Activated effector memory CD4-positive, alpha-beta T cell treated with anti-CD3 and anti-CD28 coated beads, Interleukin-2, amount 50 U/mL, for 16 hours (primary cell): ENCODE results near the gene AMH.
"Not testable (repeated sequence)": the region's sequence is repeated elsewhere in the genome, so short reads cannot be mapped to it uniquely, and the experiment has no call there.

Experiments
- DNase-seq: peaks from one replicate; pipeline ENCODE4 v3.0.0-alpha.2; 2020

Gene AMH

DNA sequence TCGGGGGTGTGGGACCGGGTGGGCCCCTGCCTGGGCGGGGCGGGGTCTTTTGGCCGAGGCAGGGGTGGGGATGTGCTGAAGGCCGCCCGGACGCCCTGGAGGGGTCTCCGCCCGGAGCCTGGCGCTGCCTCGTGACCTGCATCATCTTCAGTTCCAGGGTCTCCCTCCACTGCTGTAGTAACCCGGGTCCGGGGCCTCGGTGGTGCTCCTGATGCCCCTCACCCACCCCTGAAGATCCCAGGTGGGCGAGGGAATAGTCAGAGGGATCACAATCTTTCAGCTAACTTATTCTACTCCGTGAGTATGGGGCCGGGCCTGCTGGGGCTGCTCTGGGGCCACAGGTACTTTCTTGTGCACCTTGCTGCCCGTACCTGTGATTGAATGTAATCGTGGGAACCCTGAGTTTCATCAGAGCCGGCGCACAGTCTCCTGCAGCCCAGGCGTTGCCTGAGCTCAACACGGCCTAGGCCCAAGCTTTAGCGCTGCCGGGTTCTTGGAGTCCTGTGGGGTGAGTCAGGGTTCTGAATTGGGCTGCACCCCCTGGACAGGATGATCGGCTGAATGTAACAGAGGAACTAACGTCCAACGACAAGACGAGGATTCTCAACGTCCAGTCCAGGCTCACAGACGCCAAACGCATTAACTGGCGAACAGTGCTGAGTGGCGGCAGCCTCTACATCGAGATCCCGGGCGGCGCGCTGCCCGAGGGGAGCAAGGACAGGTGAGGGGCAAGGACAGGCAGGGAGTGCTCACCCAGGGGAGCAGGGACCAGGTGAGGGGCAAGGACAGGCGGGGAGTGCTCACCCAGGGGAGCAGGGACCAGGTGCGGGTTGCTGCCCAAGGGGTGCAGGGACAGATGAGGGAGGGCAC, 22.3 kb downstream of the AMH start:
- DNase-seq, result peak; percentile 74

DNA sequence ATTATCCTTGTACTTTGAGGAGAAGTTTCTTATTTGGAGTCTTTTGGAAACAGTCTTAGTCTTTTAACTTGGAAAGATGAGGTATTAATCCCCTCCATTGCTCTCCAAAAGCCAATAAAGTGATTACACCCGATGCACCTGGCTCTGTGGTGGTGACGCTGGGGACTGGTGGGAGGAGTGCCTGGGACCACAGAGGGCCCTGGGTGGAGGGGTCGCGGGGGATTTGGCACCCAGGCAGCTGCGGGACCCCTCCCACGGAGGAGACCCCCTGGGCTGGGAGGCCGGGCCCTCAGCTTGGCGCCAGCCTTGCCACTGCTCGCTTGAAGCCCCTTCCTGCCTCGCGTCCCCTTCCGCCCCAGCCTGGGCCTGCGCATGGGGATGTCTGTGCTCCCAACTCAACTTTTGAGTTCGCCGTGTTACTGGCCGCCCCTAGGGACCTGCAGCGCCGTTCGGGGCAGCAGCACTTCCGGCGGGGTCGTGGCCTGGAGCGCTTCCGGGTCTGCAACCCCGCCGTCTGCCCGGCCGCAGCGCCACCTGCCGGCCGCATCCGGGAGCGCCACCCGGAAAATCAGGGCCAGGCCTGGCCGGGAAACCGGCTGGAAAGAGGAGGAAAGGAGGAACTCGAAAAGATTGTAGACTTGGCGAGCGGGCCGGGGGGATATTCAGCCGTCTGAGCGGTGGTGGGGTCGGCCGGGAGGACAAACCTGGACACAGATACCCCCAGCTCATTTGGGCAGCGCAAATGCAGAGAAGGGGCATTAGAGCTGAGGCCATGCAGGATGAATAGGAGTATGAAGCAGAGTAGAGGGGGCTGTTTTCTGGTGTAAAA, 24.4 kb downstream of the AMH start:
- DNase-seq, result peak; percentile 91

DNA sequence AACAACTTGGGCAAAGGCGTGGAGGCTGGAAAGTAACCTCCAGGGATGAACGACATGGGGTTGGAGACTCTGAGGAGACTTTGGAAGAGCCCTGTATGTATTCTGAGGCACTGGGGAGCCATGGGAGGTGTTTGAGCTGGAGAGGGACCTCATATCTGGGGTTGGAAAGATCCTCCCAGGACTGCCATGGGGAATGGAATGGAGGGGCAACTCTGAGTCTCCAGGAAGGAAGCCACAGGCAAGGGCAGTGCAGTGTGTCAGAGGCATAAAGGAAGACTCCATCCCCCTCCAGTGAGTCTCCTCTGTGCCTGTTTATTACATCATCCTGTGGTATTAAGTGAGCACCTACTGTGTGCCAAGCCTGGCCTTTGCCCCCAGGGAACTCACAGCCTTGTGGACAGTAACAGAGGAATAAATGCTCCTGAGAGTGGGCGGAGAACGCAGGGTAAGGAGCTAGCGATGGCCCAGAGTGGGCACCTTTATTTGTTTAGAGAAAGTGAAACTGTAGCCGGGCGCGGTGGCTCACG, 25.1 kb downstream of the AMH start:
- DNase-seq, result no peak

DNA sequence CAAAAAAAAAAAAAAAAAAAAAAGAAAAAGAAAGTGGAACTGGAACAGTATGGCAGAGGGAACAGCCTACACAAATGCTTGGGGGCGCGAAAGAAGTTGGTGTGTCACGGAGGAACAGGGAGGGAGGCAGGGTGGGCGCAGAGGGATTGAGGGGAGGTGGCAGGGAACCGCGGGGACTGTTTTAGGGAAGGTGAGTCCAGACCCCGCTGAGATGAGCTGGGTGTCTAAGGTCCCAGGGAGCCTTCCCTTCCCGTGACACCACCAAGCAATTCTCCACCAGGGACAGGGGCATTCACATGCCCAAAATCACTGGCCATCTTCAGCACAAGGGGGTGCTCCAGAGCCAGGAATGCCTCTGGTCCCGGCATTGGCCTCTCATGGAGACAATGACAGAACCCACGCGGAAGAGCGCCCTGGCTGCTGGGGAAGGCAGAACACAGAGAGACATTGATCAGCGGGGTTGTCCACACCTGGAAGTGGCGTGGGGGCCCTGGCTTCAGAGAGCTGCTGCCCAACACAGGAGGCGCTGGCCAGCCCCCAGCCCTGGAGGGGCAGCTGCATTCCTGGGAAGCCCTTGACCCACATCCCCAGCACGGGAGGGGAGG, 25.9 kb downstream of the AMH start:
- DNase-seq, result no peak

DNA sequence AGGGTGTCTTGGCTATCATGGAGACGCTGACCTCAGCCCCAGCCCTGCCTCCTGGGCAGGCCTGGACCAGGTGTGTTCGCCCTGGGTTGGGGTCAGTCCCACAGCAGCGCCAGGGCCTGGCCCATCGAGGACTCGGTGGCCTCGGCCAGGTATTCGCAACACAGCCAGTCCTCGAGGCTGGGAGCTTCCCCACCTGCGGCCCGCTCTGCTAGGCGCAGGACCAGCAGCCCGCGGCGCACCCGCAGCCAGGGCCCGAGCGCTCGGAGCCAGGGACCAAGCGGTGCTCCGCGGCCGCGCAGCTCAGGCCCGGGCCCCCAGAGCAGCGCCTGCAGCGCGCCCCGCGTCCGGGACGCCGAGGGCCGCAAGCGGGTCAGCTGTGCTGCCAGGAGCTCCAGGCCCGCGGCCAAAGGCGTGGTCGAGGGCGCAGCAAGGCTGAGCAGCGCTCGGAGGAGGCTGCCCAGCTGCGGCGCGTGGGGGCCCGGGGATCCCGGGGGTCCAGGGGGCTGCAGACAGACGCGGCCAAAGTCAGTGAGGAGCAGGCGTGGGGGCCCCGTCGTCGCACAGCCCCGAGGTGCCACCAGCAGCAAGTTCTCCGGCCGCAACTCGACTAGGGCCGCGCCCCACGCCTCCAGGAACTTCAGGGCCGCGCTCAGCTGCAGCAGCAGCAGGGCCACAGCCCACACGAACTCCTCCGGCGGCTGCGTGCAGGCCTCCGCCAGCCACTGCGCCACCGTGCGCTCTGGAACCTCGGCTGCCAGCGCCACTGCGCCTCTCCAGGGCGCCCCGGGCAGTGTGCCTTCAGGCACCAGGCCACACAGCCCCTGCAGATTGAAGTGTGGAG, 26.7 kb downstream of the AMH start:
- no peak for DNase-seq

DNA sequence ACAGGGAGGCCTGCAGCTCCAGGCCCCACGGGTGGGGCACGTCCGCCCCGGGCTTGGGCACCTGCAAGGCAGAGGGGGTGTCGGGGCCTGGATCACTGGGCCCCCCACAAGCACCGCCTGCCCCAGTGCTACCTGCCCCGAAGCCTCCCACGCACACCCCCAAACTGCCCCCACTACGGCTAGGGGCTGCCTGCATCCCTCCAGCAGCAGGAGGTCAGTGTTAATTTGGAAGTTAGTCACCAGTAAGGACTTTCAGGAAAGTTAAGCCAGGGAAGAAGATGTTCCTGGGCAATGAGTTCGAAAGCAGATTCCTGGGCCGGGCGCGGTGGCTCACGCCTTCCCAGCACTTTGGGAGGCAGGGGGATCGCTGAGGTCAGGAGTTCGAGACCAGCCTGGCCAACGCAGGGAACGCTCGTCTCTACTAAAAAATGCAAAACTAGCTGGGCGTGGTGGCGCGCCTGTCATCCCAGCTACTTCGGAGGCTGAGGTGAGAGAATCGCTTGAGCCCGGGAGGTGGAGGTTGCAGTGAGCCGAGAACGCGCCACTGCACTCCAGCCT, 27.4 kb downstream of the AMH start:
- DNase-seq, result no peak

DNA sequence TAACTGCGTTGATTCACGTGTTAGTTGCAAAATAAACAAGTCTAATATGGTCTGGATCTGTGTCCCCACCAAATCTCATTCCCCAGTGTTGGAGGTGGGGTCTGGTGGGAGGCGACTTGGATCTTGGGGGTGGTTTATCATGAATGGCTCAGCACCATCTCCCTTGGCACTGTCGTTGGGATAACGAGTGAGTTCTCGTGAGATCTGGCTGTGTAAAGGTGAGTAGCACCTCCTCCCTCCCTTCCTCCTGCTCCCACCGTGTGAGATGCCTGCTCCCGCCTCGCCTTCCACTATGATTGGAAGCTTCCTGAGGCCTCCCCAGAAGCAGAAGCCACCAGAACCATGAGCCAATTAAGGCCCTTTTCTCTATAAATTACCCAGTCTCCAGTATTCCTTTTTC, 28.0 kb downstream of the AMH start:
- DNase-seq, result no peak

DNA sequence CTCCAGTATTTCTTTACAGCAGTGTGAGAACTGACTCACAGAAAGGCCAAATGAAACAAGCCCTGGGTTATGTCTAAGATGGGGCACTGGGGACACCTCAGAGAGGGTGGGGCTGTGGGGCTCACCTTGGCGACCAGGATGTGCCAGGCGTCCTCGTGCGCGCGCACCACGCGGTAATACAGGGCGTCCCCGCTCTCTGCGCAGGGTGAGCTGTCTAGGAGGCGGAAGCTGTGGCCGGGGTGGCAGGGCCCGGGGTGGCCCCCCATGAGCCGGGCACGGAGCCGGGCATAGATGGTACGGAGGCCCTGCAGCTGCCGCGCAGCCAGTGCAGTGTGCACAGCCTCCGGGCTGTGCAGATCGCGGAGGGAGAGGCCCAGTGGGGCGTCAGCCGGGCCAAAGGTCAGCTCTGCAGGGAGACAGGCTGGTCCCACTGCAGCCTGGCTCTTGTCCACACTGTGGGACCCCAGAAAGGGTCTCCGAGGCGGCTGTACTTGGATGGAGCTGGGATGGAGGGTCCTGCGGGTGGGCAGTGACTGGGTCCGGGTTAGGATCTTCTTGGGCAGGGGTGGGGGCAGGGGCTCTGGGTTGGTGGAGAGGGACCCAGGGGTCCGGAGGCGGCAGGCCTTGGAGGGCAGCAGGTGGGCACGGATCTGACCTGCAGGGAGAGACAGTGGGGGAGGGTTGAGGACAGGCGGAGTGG, 29.5 kb downstream of the AMH start:
- DNase-seq, result no peak

DNA sequence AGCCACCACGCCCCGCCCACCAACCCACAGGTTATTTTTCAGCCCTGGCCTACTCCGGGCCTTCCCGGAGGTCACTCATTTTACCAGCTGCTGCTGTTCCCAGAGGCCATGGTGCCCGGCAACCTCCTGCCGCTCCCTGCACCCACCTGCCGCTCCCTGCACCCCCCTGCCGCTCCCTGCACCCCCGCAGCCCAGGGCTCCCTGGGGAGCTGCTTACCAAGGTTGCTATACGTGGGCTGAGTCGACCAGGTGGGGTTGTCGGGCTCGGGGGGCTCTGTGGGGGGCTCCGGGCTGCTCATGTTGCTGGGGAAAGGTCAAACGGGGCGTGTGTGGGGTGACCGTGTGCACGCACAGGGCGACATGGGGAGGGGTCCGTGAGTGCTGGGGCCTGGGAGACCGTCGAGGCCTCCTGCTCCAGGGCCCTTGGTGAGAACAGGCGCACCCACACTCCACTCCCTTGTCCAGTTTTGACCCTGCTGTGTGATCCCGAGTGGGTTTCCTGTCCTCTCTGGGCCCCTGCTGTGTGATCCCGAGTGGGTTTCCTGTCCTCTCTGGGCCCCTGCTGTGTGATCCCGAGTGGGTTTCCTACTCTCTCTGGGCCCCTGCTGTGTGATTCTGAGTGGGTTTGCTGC, 31.6 kb downstream of the AMH start:
- DNase-seq, result no peak

DNA sequence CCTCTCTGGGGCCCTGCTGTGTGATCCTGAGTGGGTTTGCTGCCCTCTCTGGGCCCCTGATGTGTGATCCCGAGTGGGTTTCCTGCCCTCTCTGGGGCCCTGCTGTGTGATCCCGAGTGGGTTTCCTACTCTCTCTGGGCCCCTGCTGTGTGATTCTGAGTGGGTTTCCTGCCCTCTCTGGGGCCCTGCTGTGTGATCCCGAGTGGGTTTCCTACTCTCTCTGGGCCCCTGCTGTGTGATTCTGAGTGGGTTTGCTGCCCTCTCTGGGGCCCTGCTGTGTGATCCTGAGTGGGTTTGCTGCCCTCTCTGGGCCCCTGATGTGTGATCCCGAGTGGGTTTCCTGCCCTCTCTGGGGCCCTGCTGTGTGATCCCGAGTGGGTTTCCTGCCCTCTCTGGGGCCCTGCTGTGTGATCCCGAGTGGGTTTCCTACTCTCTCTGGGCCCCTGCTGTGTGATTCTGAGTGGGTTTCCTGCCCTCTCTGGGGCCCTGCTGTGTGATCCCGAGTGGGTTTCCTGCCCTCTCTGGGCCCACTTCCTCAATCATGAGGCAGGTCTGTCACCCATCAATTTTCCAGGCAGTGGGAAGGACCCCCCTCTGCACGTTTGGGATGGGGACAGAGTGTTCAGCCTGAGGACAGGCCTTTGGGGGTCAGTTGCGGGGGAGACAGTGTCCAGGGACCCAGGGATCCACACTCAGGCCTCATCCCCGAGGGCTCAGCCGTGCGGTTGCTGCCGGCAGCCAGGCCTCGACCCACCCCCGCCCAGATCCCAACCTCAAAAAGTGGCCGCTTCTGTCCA, 32.3 kb downstream of the AMH start:
- DNase-seq, result not testable (repeated sequence)

DNA sequence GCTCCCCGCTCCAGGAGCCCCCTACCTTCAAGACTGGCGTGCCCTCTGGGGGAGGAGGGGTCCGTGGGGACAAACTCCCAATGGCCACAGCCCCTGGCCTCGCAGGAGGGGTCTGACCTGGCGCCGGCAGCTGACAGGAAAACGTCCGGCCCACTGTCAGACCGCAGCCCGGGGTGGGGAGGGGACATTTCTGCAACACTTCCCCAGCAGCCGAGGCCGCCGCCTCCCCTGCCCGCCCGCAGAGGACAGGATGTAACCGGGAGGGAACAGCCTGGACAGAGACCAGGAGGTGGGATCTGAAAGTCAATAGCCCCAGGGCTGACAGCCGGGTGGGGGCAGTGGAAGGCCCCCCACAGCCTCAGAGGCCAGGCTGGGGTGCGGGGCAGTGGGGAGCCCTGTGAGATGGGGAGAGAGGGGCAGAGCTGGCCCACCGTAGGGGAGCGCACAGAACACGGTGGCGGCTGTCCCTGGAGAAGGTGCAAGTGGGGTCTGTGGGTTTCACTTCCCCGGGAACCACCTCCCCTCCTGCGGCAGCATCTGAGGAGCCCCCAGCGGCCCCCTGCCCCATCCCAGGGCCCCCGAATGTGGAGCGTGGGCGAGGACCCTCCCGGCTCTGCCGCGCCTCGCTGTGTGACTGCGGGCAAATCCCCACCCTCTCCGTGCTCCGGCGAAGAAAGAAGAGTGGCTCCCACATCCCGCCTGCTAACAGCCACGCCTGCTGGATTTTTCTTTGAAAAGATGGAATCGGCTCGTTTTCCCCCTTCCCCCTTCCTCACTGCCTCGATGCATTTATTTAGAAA, 33.1 kb downstream of the AMH start, which contains the start of gene PEAK3:
Gene PEAK3 (minus strand): TSS at position 114 of the 800 bp plus-strand sequence. CDS start 1,244 bp downstream, outside the sequence.
- DNase-seq, result peak; percentile 73

DNA sequence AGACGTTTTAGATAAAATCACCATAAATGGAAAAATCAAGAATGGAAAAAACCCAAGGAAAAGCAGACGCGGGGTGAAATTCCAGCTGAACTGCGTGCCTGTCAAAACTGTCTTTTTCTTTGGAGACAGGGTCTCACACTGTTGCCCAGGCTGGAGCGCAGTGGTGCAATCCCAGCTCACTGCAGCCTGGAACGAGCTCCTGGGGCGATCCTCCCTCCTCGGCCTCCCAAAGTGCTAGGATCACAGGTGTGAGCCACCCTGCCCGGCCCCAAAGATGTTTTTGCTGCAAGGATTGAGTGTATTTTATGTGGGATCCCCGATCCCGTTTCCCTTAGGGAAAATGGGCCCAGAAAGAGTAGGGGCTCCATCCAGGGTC, 33.7 kb downstream of the AMH start:
- DNase-seq, result no peak

DNA sequence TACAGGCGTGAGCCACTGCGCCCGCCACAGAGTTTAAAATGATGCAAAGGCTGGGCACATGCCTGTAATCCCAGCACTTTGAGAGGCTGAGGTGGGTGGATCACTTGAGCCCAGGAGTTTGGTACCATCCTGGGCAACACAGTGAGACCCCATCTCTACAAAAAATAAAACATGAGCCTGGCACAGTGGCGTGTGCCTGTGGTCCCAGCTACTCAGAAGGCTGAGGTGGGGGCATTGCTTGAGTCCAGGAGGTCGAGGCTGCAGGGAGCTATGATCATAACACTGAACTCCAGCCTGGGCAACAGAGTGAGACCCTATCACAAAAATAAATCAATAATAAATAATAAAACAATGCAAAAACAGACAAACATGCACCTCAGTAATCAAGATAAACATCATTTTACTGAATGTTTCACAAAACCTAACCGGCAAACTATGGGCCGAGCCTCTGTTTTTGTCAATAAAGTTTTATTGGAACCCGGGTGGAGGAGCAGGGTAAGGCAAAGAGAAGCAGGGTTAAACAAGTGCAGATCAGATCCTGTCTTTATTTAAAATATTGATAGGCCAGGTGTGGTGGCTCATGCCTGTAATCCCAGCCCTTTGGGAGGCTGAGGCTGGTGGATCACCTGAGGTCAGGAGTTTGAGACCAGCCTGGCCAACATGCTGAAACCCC, 34.8 kb downstream of the AMH start:
- DNase-seq, result no peak

DNA sequence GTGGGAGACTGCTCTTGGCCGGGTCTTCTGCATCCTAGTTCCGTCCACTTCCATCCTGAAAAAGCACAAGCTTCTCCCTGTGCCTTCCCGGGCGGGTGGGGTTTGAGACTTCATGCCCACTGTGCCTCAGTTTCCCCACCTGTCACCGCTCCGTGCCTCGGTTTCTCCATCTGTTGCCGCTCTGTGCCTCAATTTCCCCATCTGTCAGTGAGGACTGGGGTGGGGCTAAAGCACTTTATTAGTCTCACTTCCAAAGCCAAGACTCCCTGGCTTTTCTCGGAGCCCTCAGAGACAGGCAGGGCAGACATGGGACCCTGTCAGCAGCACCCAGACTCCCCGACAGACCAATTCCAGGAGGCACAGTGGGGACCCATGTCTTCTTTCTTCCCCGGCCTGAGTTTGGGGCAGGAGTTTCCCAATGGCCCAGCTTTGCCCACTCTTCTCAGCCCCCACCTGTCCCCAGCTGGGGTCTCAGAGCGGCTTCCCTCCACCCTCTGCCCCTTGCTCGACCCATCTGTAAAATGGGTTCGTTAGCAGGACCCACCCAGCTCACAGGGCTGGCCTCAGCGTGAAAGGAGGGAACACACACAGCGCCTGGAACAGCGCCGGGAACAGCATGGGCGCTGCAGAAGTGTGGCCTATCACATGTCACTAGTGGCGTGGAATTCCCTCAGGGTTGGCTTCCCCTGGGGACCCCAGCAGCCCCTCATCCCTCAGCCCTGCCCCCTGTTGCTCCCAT, 37.4 kb downstream of the AMH start:
- DNase-seq, result no peak

DNA sequence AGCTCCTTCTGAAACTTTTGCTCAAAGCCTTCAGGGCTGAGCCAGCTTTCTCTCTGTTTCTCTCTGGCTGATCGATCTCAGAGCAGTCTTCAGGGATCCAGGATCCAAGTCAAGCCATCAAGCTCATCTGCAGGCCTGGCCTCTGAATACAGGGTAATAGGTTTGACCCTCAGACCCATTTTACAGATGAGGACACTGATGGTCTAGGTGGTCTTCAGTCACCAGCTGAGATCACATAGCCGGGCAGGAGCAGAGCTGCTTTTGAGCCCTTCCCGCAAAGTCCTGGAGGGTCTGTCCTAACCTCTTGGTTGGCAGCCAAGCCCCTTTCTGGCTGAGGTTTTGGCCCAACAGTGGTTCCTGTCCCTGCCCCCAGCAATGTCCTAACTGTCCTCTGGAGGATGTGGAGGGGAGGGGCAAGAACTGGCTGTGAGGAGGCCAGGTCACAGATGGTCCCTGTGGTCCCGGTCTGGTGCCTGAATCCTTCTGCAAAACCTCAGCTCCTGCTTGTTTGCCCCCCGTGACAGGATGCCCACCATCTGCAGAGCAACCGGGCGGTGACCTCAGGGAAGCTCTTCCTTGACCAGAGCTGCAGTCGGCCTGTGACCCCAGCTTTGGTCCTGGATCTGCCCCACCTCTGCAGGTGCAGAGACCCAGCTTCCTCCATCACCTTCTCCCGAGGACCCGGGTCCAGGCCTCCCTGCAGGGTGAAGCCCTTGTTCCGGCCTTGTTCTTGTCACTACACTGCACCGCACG, 38.6 kb downstream of the AMH start:
- DNase-seq, result no peak

DNA sequence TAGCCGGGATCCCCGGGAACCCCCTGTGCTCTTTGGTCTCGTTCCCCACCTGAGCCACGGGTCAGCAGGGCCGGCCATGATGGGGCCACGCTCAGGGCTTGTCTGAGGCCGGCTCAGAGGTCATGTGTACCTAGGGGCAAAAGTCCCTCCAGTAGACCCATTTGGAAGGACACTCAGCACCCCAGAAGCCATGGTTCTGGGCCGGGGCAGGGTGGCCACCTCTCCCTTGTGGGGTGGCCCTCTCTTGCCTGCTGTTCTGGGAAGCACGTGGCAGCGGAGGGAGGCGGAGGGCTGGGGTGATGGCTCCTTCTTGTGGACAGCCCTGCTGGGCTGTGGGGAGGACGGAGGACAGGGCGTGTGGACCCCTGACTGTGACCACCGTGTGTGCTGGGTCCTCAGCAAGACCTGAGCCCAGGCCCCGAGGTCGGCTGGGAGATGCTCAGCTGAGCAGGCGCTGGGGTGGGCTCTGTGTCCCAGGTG, 39.3 kb downstream of the AMH start:
- DNase-seq, result no peak
